Neural progenitor cell (in vitro differentiated cells): ENCODE results near the gene GYPA.

Experiments
- CTCF ChIP-seq: fragments of 200-600 bp; sonication (generic); IDR thresholded peaks from 2 replicates; pipeline ENCODE4 v1.5.1; 2017; ENCODE audit warnings: antibody characterized with exemption, mild to moderate bottlenecking
- EZH2 ChIP-seq: fragments of 200-600 bp; sonication (generic); IDR thresholded peaks from 2 replicates; pipeline ENCODE4 v1.6.1; 2017; ENCODE audit warnings: antibody characterized with exemption, mild to moderate bottlenecking, moderate library complexity

- no peak for TF ChIP-seq CTCF
- no peak for TF ChIP-seq EZH2
These were observed 48.6 kb upstream of the GYPA start for GRCh38 chr4:144189121-144189520.
